Ecto neural progenitor cell (in vitro differentiated cells): ENCODE results near the gene RASA3.

Experiments
- DNase-seq: peaks from one replicate; pipeline ENCODE4 v3.0.0-alpha.2; 2018; ENCODE audit warnings: low spot score

The RASA3 gene

GRCh38 chr13:114067886-114068651, 64.4 kb downstream of the RASA3 start:
- no peak for DNase-seq

GRCh38 chr13:114067381-114067885, 65.0 kb downstream of the RASA3 start:
- no peak for DNase-seq

- DNase-seq: no peak
These were observed 65.5 kb downstream of the RASA3 start for GRCh38 chr13:114066956-114067355.

GRCh38 chr13:114065926-114066774, 66.3 kb downstream of the RASA3 start:
- DNase-seq: no peak

- DNase-seq: peak; percentile 85
These were observed 67.1 kb downstream of the RASA3 start for GRCh38 chr13:114065141-114065925.

GRCh38 chr13:114064450-114065140, 67.8 kb downstream of the RASA3 start:
- DNase-seq: peak; percentile 89

GRCh38 chr13:114063545-114064449, 68.6 kb downstream of the RASA3 start:
- no peak for DNase-seq

- no peak for DNase-seq
These were observed 69.7 kb downstream of the RASA3 start for GRCh38 chr13:114062754-114063153.

GRCh38 chr13:114062341-114062740, 70.1 kb downstream of the RASA3 start:
- DNase-seq: no peak

GRCh38 chr13:114061744-114062143, 70.7 kb downstream of the RASA3 start:
- no peak for DNase-seq

GRCh38 chr13:114061047-114061446, 71.4 kb downstream of the RASA3 start:
- DNase-seq: no peak

- no peak for DNase-seq
These were observed 72.2 kb downstream of the RASA3 start for GRCh38 chr13:114059946-114060860.

GRCh38 chr13:114059428-114059827, 73.0 kb downstream of the RASA3 start:
- DNase-seq: no peak

GRCh38 chr13:114058051-114058867, 74.2 kb downstream of the RASA3 start:
- no peak for DNase-seq

GRCh38 chr13:114057166-114058050, 75.0 kb downstream of the RASA3 start:
- DNase-seq: no peak

GRCh38 chr13:114056205-114057013, 76.0 kb downstream of the RASA3 start:
- DNase-seq: no peak

GRCh38 chr13:114055766-114056165, 76.7 kb downstream of the RASA3 start:
- no peak for DNase-seq
